ENCODE data around the gene ZNF891. TPM values are rescaled to one million over a fixed set of nuclear protein-coding genes. Genes with fewer than 3 reads are reported as not detected.

ZNF891 gene
- total and polyA plus RNA-seq, 2 of the 8 experiments (the other 6 are each of a cell fraction or from before 2014, with no cell fraction given): 1.3 to 3.1 TPM

DNA sequence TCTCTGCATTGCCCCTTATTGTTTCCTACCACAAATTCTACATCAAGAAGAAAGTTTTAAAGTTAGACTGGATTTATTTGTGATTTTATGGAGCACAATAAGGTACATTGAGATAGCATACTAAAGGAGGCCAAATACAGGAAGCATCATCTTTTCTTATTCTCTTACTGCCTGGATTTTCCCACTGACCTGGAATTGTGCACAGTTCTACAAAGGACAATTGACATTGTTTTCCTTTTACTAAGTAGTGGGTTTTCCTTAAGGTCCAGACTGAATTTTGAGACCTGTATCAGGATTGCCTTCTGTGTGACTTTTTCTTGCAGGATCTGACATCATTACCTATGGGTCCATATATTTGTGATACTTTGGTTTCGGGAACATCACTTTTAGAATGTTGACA, 68.1 kb downstream of the ZNF891 start (continued):
- no peak for TF ChIP-seq RBBP5 (IDR thresholded peaks at IDR 0.05; ENCODE audit: borderline replicate concordance, low read depth, low read length)
